HepG2 (cell line): ENCODE results near the gene MAN1B1. TPM values are rescaled to one million over a fixed set of nuclear protein-coding genes. Genes with fewer than 3 reads are reported as not detected.

Source experiments
- ATAC-seq: fragments of 200-7000 bp; cut with Tn5 transposase; 3 replicates; pipeline ENCODE4 v1.9.1; 2020; ENCODE audit warnings: mild to moderate bottlenecking, moderate library complexity
- BruUV-seq: library from RNA; stranded (reverse); fragments of 400-500 nt; replicated peaks from 2 replicates; lab custom pipeline; 2021; lab: Mats Ljungman, UMichigan
- CTCF ChIA-PET: fragments of 300-600 bp; formaldehyde crosslinking; extraction: SDS; loops from one replicate; lab custom pipeline; 2021; ENCODE audit warnings: low total read pairs, inconsistent platforms, low intra/inter-chr PET ratio; lab: Yijun Ruan, JAX
- POLR2A ChIA-PET: fragments of 350-600 bp; sonication (Branson Sonifier 250); formaldehyde crosslinking; loops from one replicate; lab custom pipeline; 2020; ENCODE audit warnings: antibody characterized with exemption, inconsistent platforms; lab: Yijun Ruan, JAX
- DNase-seq: peaks from one replicate; pipeline ENCODE4 v3.0.0-alpha.2; 2015; ENCODE audit warnings: low spot score
- FAIRE-seq: peaks from 3 replicates; lab custom pipeline; 2011; peaks lifted over from hg19 to GRCh38; lab: Jason Lieb, UNC
- H2AFZ ChIP-seq: one replicate; pipeline ENCODE4 v1.6.1; 2011; ENCODE audit warnings: low read length, inconsistent platforms
- H3K27ac ChIP-seq: fragments of 300-600 bp; 3 replicates; pipeline ENCODE4 v1.8.0; 2011; ENCODE audit warnings: mixed run types, mild to moderate bottlenecking, mixed read lengths, low read length, inconsistent platforms; ENCODE audit not compliant: insufficient read depth; ENCODE audit errors: extremely low read length
- H3K27me3 ChIP-seq, 2 experiments: fragments of 200-600 bp in 1 of 2; 2 replicates in 1 of 2; 3 replicates in 1 of 2; pipeline versions ENCODE4 v1.6.0 to v1.8.0; 2011; ENCODE audit warnings: low read length in 2 of 2, mild to moderate bottlenecking in 2 of 2, moderate library complexity in 2 of 2, inconsistent platforms in 1 of 2; ENCODE audit not compliant: insufficient read depth in 2 of 2, control insufficient read depth in 1 of 2
- H3K36me3 ChIP-seq, 2 experiments: fragments of 200-600 bp in 1 of 2; replicated peaks in 1 of 2; 2 replicates in 1 of 2; 3 replicates in 1 of 2; pipeline versions ENCODE4 v1.5.1 to v1.8.0; 2011; ENCODE audit warnings: low read length in 2 of 2, inconsistent platforms in 1 of 2; ENCODE audit not compliant: insufficient read depth in 2 of 2, control insufficient read depth in 1 of 2
- H3K4me1 ChIP-seq: 2 replicates; pipeline ENCODE4 v1.5.1; 2012; ENCODE audit warnings: low read length, inconsistent platforms; ENCODE audit not compliant: insufficient read depth
- H3K4me2 ChIP-seq: 2 replicates; pipeline ENCODE4 v1.6.0; 2011; ENCODE audit warnings: low read depth, low read length, inconsistent platforms
- H3K4me3 ChIP-seq, 3 experiments: fragments of 200-600 bp in 1 of 3; sonication (generic), shearing (Covaris generic) in 1 of 3; replicated peaks in 1 of 3; 2 replicates each; pipeline ENCODE4 v1.5.1; 2011 to 2016; ENCODE audit warnings: low read length in 3 of 3, inconsistent platforms in 2 of 3, low read depth in 2 of 3, mild to moderate bottlenecking in 2 of 3, control low read depth in 1 of 3, mixed read lengths in 1 of 3; ENCODE audit not compliant: insufficient read depth in 1 of 3
- H3K79me2 ChIP-seq: one replicate; pipeline ENCODE4 v1.6.1; 2011; ENCODE audit warnings: low read length, inconsistent platforms; ENCODE audit not compliant: insufficient read depth
- H3K9ac ChIP-seq: 2 replicates; pipeline ENCODE4 v1.6.0; 2011; ENCODE audit warnings: mild to moderate bottlenecking, low read depth, low read length, inconsistent platforms; ENCODE audit not compliant: insufficient read depth
- H3K9me3 ChIP-seq: 2 replicates; pipeline ENCODE4 v1.5.1; 2012; ENCODE audit warnings: mild to moderate bottlenecking, low read length
- H4K20me1 ChIP-seq: 2 replicates; pipeline ENCODE4 v1.6.0; 2011; ENCODE audit warnings: inconsistent platforms, mild to moderate bottlenecking, low read length, moderate library complexity; ENCODE audit not compliant: insufficient read depth
- AGO1 ChIP-seq: fragments of 200-400 bp; formaldehyde crosslinking; IDR thresholded peaks from 2 replicates; pipeline ENCODE4 v1.6.1; 2017; ENCODE audit warnings: mild to moderate bottlenecking, low read depth, low read length, moderate library complexity; ENCODE audit not compliant: poor library complexity, severe bottlenecking
- ARNT ChIP-seq: fragments of 450-650 bp; IDR thresholded peaks from 2 replicates; pipeline ENCODE4 v1.6.1; 2017
- DNMT1 ChIP-seq: sonication (generic); formaldehyde crosslinking; IDR thresholded peaks from 2 replicates; pipeline ENCODE4 v1.5.1; 2020; ENCODE audit warnings: mild to moderate bottlenecking, missing genetic modification reagents
- DPF2 ChIP-seq: sonication (generic); formaldehyde crosslinking; IDR thresholded peaks from 2 replicates; pipeline ENCODE4 v1.4.0; 2020; ENCODE audit warnings: mild to moderate bottlenecking, low read depth, missing genetic modification reagents, borderline replicate concordance
- FUBP1 ChIP-seq: sonication (generic); formaldehyde crosslinking; IDR thresholded peaks from 2 replicates; pipeline ENCODE4 v1.5.1; 2020; ENCODE audit warnings: missing genetic modification reagents, mild to moderate bottlenecking, borderline replicate concordance
- HDAC2 ChIP-seq: sonication (generic); formaldehyde crosslinking; IDR thresholded peaks from 2 replicates; pipeline ENCODE4 v1.4.0; 2020; ENCODE audit warnings: missing genetic modification reagents
- KLF15 ChIP-seq: sonication (generic); formaldehyde crosslinking; IDR thresholded peaks from 2 replicates; pipeline ENCODE4 v1.8.1; 2023; ENCODE audit warnings: borderline replicate concordance, mild to moderate bottlenecking, inconsistent platforms, missing genetic modification reagents, mixed read lengths
- MED13 ChIP-seq: sonication (generic); formaldehyde crosslinking; IDR thresholded peaks from 2 replicates; pipeline ENCODE4 v1.5.0; 2020; ENCODE audit warnings: missing genetic modification reagents
- NR2C2 ChIP-seq: sonication (generic); formaldehyde crosslinking; IDR thresholded peaks from 2 replicates; pipeline ENCODE4 v1.4.0; 2020; ENCODE audit warnings: missing genetic modification reagents, mild to moderate bottlenecking, moderate library complexity, borderline replicate concordance
- RFX5 ChIP-seq: IDR thresholded peaks from 2 replicates; pipeline ENCODE4 v1.6.1; 2011; ENCODE audit warnings: low read depth, low read length, improper control_type of control experiment
- SP1 ChIP-seq, 2 experiments: fragments of 450-650 bp in 1 of 2; sonication (generic) in 1 of 2; formaldehyde crosslinking in 1 of 2; IDR thresholded peaks; 2 replicates each; pipeline versions ENCODE4 v1.4.0 to v1.6.1; 2016 to 2020; ENCODE audit warnings: missing genetic modification reagents in 1 of 2
- SP5 ChIP-seq: IDR thresholded peaks from 2 replicates; pipeline ENCODE4 v1.6.1; 2016; ENCODE audit warnings: low read depth, borderline replicate concordance
- TEF ChIP-seq: sonication (generic); formaldehyde crosslinking; IDR thresholded peaks from 2 replicates; pipeline ENCODE4 v1.5.0; 2020; ENCODE audit warnings: missing genetic modification reagents
- TMF1 ChIP-seq: sonication (generic); formaldehyde crosslinking; IDR thresholded peaks from 2 replicates; pipeline ENCODE4 v1.8.1; 2022; ENCODE audit warnings: low read depth, missing genetic modification reagents
- ZBTB38 ChIP-seq: sonication (generic); formaldehyde crosslinking; IDR thresholded peaks from 2 replicates; pipeline ENCODE4 v1.5.1; 2020; ENCODE audit warnings: mild to moderate bottlenecking, missing genetic modification reagents
- ZFP37 ChIP-seq: sonication (generic); formaldehyde crosslinking; IDR thresholded peaks from 2 replicates; pipeline ENCODE4 v1.4.0; 2020; ENCODE audit warnings: missing genetic modification reagents, borderline replicate concordance
- ZNF30 ChIP-seq: sonication (generic); formaldehyde crosslinking; IDR thresholded peaks from 2 replicates; pipeline ENCODE4 v1.5.0; 2020; ENCODE audit warnings: mild to moderate bottlenecking, missing genetic modification reagents
- ZNF784 ChIP-seq: sonication (generic); formaldehyde crosslinking; IDR thresholded peaks from 2 replicates; pipeline ENCODE4 v1.5.1; 2020; ENCODE audit warnings: missing genetic modification reagents, mild to moderate bottlenecking, borderline replicate concordance
- ZUFSP ChIP-seq: sonication (generic); formaldehyde crosslinking; IDR thresholded peaks from 2 replicates; pipeline ENCODE4 v1.9.0; 2021; ENCODE audit warnings: missing genetic modification reagents, mild to moderate bottlenecking, borderline replicate concordance
- WGBS: methylation state at CpG from one replicate; pipeline ENCODE4 v1.1.6; 2017; ENCODE audit warnings: low lambda C conversion rate; 5-methylcytosine and 5-hydroxymethylcytosine counted together
- in situ Hi-C: cut with HindIII; loops from 2 replicates; pipeline ENCODE4 v1.10.0; 2017; ENCODE audit warnings: low pct_unique_long_range_greater_than_20kb; ENCODE audit not compliant: extremely low pct_ligation_motif_present
- intact Hi-C: fragments of 100-400 bp; cut with micrococcal nuclease; formaldehyde crosslinking; loops from one replicate; pipeline ENCODE4 v1.10.0; 2022; ENCODE audit not compliant: unreplicated experiment
- polyA plus RNA-seq, 8 experiments: library from polyadenylated mRNA; depleted of rRNA in 3 of 8; stranded (reverse) in 7 of 8; unstranded in 1 of 8; fragments of >200 nt; fragmentation: Illumina TruSeq in 4 of 8; extraction: Trizol in 4 of 8; gene quantifications; 2 replicates each; pipeline versions ENCODE4 v1.2.1 to v1.2.3, GENCODE V29; 2011 to 2016; ENCODE audit warnings: low read depth in 4 of 8, missing spikeins in 1 of 8, mixed read lengths in 1 of 8; ENCODE audit not compliant: insufficient read depth in 1 of 8
- total RNA-seq, 5 experiments: library from RNA; depleted of rRNA; stranded (reverse); fragments of >200 nt; fragmentation: Illumina TruSeq; extraction: Trizol; gene quantifications; 2 replicates each; pipeline ENCODE4 v1.2.3, GENCODE V29; 2016; ENCODE audit warnings: low read depth in 1 of 5

MAN1B1 gene
- total and polyA plus RNA-seq, 2 of the 13 experiments (the other 11 are each of a cell fraction or from before 2014, with no cell fraction given) = 48.9 to 59.5 TPM

- TF ChIP-seq SP1 (IDR thresholded peaks at IDR 0.05) (no peak), SP1 (CRISPR knock-in tag; IDR thresholded peaks at IDR 0.05) (no peak), NR2C2 (CRISPR knock-in tag) (0 out of 2 replicates have a peak, but pooled peaks have one; percentile 32), HDAC2 (no peak), SP5 (CRISPR knock-in tag) (no peak), ZNF784 (CRISPR knock-in tag) (no peak), FUBP1 (CRISPR knock-in tag) (no peak)
These were observed 20.6 kb downstream of the MAN1B1 start (continued) for GRCh38 chr9:137107312-137107921.

- no peak for DNase-seq
- WGBS = 88% methylated on average over 9 of the region's 17 CpGs
- Histone ChIP-seq H3K9me3 (no peaks in the 10 kb centered on the region), H3K36me3 (peaks cover 20 to 31% of the 10 kb centered on the region in 2 experiments), H3K4me2 (no peak overlapping the region), H3K4me3 (no peak overlapping the region), H2AFZ (no peak overlapping the region), H3K79me2 (no peaks in the 10 kb centered on the region), H3K27me3 (no peaks in the 10 kb centered on the region), H4K20me1 (no peaks in the 10 kb centered on the region), H3K9ac (no peak overlapping the region), H3K4me1 (peaks cover 33% of the 10 kb centered on the region), H3K27ac (no peak overlapping the region)
- FAIRE-seq = no peak
- no TSS peak for BruUV-seq
- intact Hi-C loops = no loop called here
- ChIA-PET CTCF (no interaction called here), POLR2A (no interaction called here)
- no peak for ATAC-seq
- in situ Hi-C loops = no loop called here
- no peak for TF ChIP-seq TMF1
- no peak for TF ChIP-seq DPF2 (CRISPR knock-in tag)
- TF ChIP-seq KLF15 (CRISPR knock-in tag) = no peak
- TF ChIP-seq ZBTB38 (CRISPR knock-in tag) = no peak
- TF ChIP-seq RFX5 = no peak
- no peak for TF ChIP-seq MED13 (CRISPR knock-in tag)
- no peak for TF ChIP-seq ZFP37 (CRISPR knock-in tag)
- TF ChIP-seq ZUFSP (CRISPR knock-in tag) = no peak
- TF ChIP-seq TEF = no peak
- no peak for TF ChIP-seq DNMT1 (CRISPR knock-in tag)
- no peak for TF ChIP-seq AGO1
- no peak for TF ChIP-seq ARNT
- TF ChIP-seq ZNF30 (CRISPR knock-in tag) = no peak
These were observed 21.2 kb downstream of the MAN1B1 start for GRCh38 chr9:137107982-137108381.
